IMR-90 (cell line): ENCODE data around the gene DISC1. TPM values are rescaled to one million over a fixed set of nuclear protein-coding genes. Genes with fewer than 3 reads are reported as not detected.

Source experiments
- ATAC-seq: fragments of 200-7000 bp; cut with Tn5 transposase; 2 replicates; pipeline ENCODE4 v1.9.1; 2020; ENCODE audit warnings: low read depth, mild to moderate bottlenecking, moderate library complexity
- BruUV-seq: library from RNA; stranded (reverse); fragments of 400-500 nt; replicated peaks from 2 replicates; lab custom pipeline; 2021; lab: Mats Ljungman, UMichigan
- CTCF ChIA-PET: fragments of 300-600 bp; formaldehyde crosslinking; extraction: SDS; loops from one replicate; lab custom pipeline; 2021; ENCODE audit warnings: antibody characterized with exemption; lab: Yijun Ruan, JAX
- POLR2A ChIA-PET: fragments of 300-600 bp; sonication (Branson Sonifier 250); formaldehyde crosslinking; loops from one replicate; lab custom pipeline; 2022; ENCODE audit warnings: antibody characterized with exemption; ENCODE audit not compliant: unreplicated experiment; lab: Charles Lee
- DNase-seq: peaks from one replicate; pipeline ENCODE4 v3.0.0; 2013
- H2AFZ ChIP-seq: replicated peaks from 2 replicates; pipeline ENCODE3; 2013; ENCODE audit warnings: low read length, mild to moderate bottlenecking; ENCODE audit not compliant: poor library complexity
- H2AK5ac ChIP-seq: 2 replicates; pipeline ENCODE4 v1.6.1; 2013; ENCODE audit warnings: low read depth, low read length, inconsistent platforms
- H2AK9ac ChIP-seq: replicated peaks from 2 replicates; pipeline ENCODE3; 2013; ENCODE audit warnings: mild to moderate bottlenecking, low read depth, low read length, moderate library complexity; ENCODE audit not compliant: poor library complexity
- H2BK120ac ChIP-seq: 2 replicates; pipeline ENCODE4 v1.6.1; 2013; ENCODE audit warnings: low read depth, low read length, inconsistent platforms
- H2BK15ac ChIP-seq: 3 replicates; pipeline ENCODE4 v1.6.1; 2013; ENCODE audit warnings: low read depth, low read length, inconsistent platforms
- H2BK20ac ChIP-seq: 2 replicates; pipeline ENCODE4 v1.6.1; 2013; ENCODE audit warnings: low read depth, mild to moderate bottlenecking, inconsistent platforms, low read length, moderate library complexity
- H2BK5ac ChIP-seq: 2 replicates; pipeline ENCODE4 v1.6.1; 2013; ENCODE audit warnings: mild to moderate bottlenecking, low read depth, low read length, inconsistent platforms; ENCODE audit not compliant: poor library complexity, severe bottlenecking
- H3K14ac ChIP-seq: replicated peaks from 2 replicates; pipeline ENCODE4 v1.6.1; 2013; ENCODE audit warnings: low read depth, low read length, inconsistent platforms
- H3K18ac ChIP-seq: 2 replicates; pipeline ENCODE4 v1.6.1; 2013; ENCODE audit warnings: low read depth, low read length, control low read depth
- H3K23ac ChIP-seq: 2 replicates; pipeline ENCODE4 v1.6.1; 2013; ENCODE audit warnings: low read depth, low read length, inconsistent platforms
- H3K27ac ChIP-seq: 2 replicates; pipeline ENCODE4 v1.5.1; 2013; ENCODE audit warnings: mild to moderate bottlenecking, control low read depth, low read length; ENCODE audit not compliant: insufficient read depth
- H3K27me3 ChIP-seq: 2 replicates; pipeline ENCODE4 v1.6.1; 2013; ENCODE audit warnings: low read length; ENCODE audit not compliant: control insufficient read depth, insufficient read depth
- H3K36me3 ChIP-seq: 2 replicates; pipeline ENCODE4 v1.6.1; 2013; ENCODE audit warnings: low read length, mixed read lengths; ENCODE audit not compliant: control insufficient read depth, insufficient read depth
- H3K4ac ChIP-seq: 2 replicates; pipeline ENCODE4 v1.6.1; 2013; ENCODE audit warnings: low read depth, low read length, inconsistent platforms
- H3K4me1 ChIP-seq: 2 replicates; pipeline ENCODE4 v1.6.1; 2013; ENCODE audit warnings: low read length, mixed read lengths; ENCODE audit not compliant: control insufficient read depth, insufficient read depth
- H3K4me2 ChIP-seq: 2 replicates; pipeline ENCODE4 v1.6.1; 2013; ENCODE audit warnings: low read depth, mild to moderate bottlenecking, control low read depth, low read length, moderate library complexity
- H3K4me3 ChIP-seq: 2 replicates; pipeline ENCODE4 v1.5.1; 2013; ENCODE audit warnings: low read depth, mild to moderate bottlenecking, control low read depth, low read length, moderate library complexity; ENCODE audit not compliant: insufficient read depth
- H3K56ac ChIP-seq: 2 replicates; pipeline ENCODE4 v1.6.1; 2013; ENCODE audit warnings: low read length, inconsistent platforms; ENCODE audit not compliant: insufficient read depth; ENCODE audit errors: extremely low read depth
- H3K79me1 ChIP-seq, 2 experiments: 2 replicates each; pipeline ENCODE4 v1.6.1; 2013; ENCODE audit warnings: low read length in 2 of 2, inconsistent platforms in 1 of 2, low read depth in 1 of 2
- H3K9ac ChIP-seq: 2 replicates; pipeline ENCODE4 v1.6.1; 2013; ENCODE audit warnings: low read depth, low read length, control low read depth
- H3K9me1 ChIP-seq: 2 replicates; pipeline ENCODE4 v1.6.1; 2013; ENCODE audit warnings: low read length, inconsistent platforms; ENCODE audit not compliant: insufficient read depth
- H3K9me3 ChIP-seq: 2 replicates; pipeline ENCODE4 v1.6.1; 2013; ENCODE audit warnings: low read length; ENCODE audit not compliant: control insufficient read depth, insufficient read depth
- H4K20me1 ChIP-seq: 2 replicates; pipeline ENCODE4 v1.6.1; 2013; ENCODE audit warnings: low read length, inconsistent platforms; ENCODE audit not compliant: insufficient read depth
- H4K5ac ChIP-seq: 2 replicates; pipeline ENCODE4 v1.6.1; 2013; ENCODE audit warnings: mild to moderate bottlenecking, low read depth, low read length, control low read depth
- H4K8ac ChIP-seq, 2 experiments: 2 replicates each; pipeline ENCODE4 v1.6.1; 2013; ENCODE audit warnings: low read depth in 2 of 2, low read length in 2 of 2, control low read depth in 1 of 2, inconsistent platforms in 1 of 2
- H4K91ac ChIP-seq: 2 replicates; pipeline ENCODE4 v1.6.1; 2013; ENCODE audit warnings: low read depth, low read length, inconsistent platforms; ENCODE audit not compliant: insufficient read depth
- CTCF ChIP-seq: conservative IDR thresholded peaks from 2 replicates; pipeline ENCODE4 v1.5.1; 2012; ENCODE audit warnings: mild to moderate bottlenecking, low read depth, low read length, improper control_type of control experiment
- ELK1 ChIP-seq: fragments of 150-350 bp; IDR thresholded peaks from 2 replicates; pipeline ENCODE4 v1.6.1; 2016; ENCODE audit warnings: low read depth, mild to moderate bottlenecking, low read length, moderate library complexity, borderline replicate concordance
- RAD21 ChIP-seq: IDR thresholded peaks from 2 replicates; pipeline ENCODE4 v1.6.1; 2012; ENCODE audit warnings: low read length, improper control_type of control experiment
- RFX5 ChIP-seq: IDR thresholded peaks from 2 replicates; pipeline ENCODE4 v1.8.0; 2012; ENCODE audit warnings: low read depth, mild to moderate bottlenecking, low read length, moderate library complexity
- SMC3 ChIP-seq: fragments of 150-350 bp; IDR thresholded peaks from 2 replicates; pipeline ENCODE4 v1.6.1; 2016; ENCODE audit warnings: low read depth, mild to moderate bottlenecking, antibody characterized with exemption, low read length, moderate library complexity
- WGBS, 2 experiments: methylation state at CpG; one replicate each; pipeline versions ENCODE4 v1.1.5 to v1.1.7; 2013; ENCODE audit warnings: missing lambda C conversion rate in 2 of 2; ENCODE audit not compliant: insufficient read length in 1 of 2; ENCODE audit errors: extremely low coverage in 2 of 2; 5-methylcytosine and 5-hydroxymethylcytosine counted together
- dilution Hi-C: fragments of 300-500 bp; cut with HindIII; formaldehyde crosslinking; loops from one replicate; pipeline ENCODE4 v1.14.3; 2018; ENCODE audit warnings: low sequenced_read_pairs; ENCODE audit not compliant: unreplicated experiment
- in situ Hi-C: fragments of 300-500 bp; cut with MboI; formaldehyde crosslinking; loops from 3 replicates; pipeline ENCODE4 v1.14.3; 2019; ENCODE audit warnings: low sequenced_read_pairs, inconsistent platforms, mixed read lengths
- intact Hi-C: fragments of 100-400 bp; cut with micrococcal nuclease; formaldehyde crosslinking; loops from 2 replicates; pipeline ENCODE4 v1.10.0; 2022
- polyA plus RNA-seq, 3 experiments: library from polyadenylated mRNA; depleted of rRNA; stranded (reverse); fragments of >200 nt; gene quantifications; 2 replicates each; pipeline ENCODE4 v1.2.3, GENCODE V29; 2012; ENCODE audit warnings: low replicate concordance in 1 of 3
- total RNA-seq: library from RNA; depleted of rRNA; stranded (reverse); fragments of >200 nt; gene quantifications from 2 replicates; pipeline ENCODE4 v1.2.3, GENCODE V29; 2012

Gene DISC1
- total and polyA plus RNA-seq, 2 of the 4 experiments (the other 2 are of a cell fraction): 2.2 to 7.0 TPM

GRCh38 chr1:231931146-231931545 lies 304.6 kb downstream of the DISC1 start:
- Histone ChIP-seq H3K18ac (no peak overlapping the region), H3K27ac (no peak overlapping the region), H2AK9ac (no peak overlapping the region), H4K91ac (no peak overlapping the region), H3K56ac (no peak overlapping the region), H4K8ac (no peak overlapping the region), H3K23ac (no peak overlapping the region), H3K79me1 (no peaks in the 10 kb centered on the region), H3K9me1 (peaks cover 2% of the 10 kb centered on the region; the same call in 1 of the 2 replicates), H3K4me3 (no peak overlapping the region), H3K14ac (no peak overlapping the region), H3K9ac (no peak overlapping the region), H2AK5ac (no peak overlapping the region), H3K4me2 (no peak overlapping the region), H2BK5ac (no peak overlapping the region), H2BK20ac (no peak overlapping the region), H2BK15ac (no peak overlapping the region), H3K9me3 (peaks cover 2% of the 10 kb centered on the region; the same call in 1 of the 2 replicates), H3K36me3 (no peaks in the 10 kb centered on the region), H3K4me1 (peaks cover 2% of the 10 kb centered on the region; the same call in 1 of the 2 replicates), H4K5ac (no peak overlapping the region), H3K27me3 (no peaks in the 10 kb centered on the region), H4K20me1 (no peaks in the 10 kb centered on the region), H2AFZ (no peak overlapping the region), H2BK120ac (no peak overlapping the region), H3K4ac (no peak overlapping the region)
- in situ Hi-C loops (no loop called here), dilution Hi-C loops (no loop called here), intact Hi-C loops (loop anchor here (10.0 kb wide), 1 partner anchor 176 kb away; no protein-coding TSS in a partner anchor)
- ChIA-PET POLR2A (no interaction called here), CTCF (interaction anchor here (0.6 kb wide), 3 partner anchors 42 to 116 kb away, joined by 4 to 6 read pairs (median 4); no protein-coding TSS in a partner anchor)
- WGBS, 2 experiments: 100% methylated on average over 1 of the region's 4 CpGs; no CpG with 5 or more reads in 1 of the 2 experiments
- no peak for ATAC-seq
- no peak for DNase-seq
- no TSS peak for BruUV-seq
- no peak for TF ChIP-seq SMC3
- TF ChIP-seq CTCF: no peak
- TF ChIP-seq RAD21: no peak
- no peak for TF ChIP-seq ELK1
- no peak for TF ChIP-seq RFX5
